ENCODE measurements around the gene NCBP3.
A peak's percentile ranks its signal among the peaks of the same experiment; 100 is the strongest.

Gene NCBP3

GRCh38 chr17:3890878-3891219 lies 44.8 kb upstream of the NCBP3 start:
- TF ChIP-seq POLR2A (IDR thresholded peaks at IDR 0.05; ENCODE audit: low read depth, low read length) (no peak), SPI1 (IDR thresholded peaks at IDR 0.05; ENCODE audit: low read depth, low read length) (no peak), POU2F2 (IDR thresholded peaks at IDR 0.05; ENCODE audit: low read depth, low read length) (no peak), TAF1 (IDR thresholded peaks at IDR 0.05; ENCODE audit: low read depth, low read length) (no peak), PAX5 (IDR thresholded peaks at IDR 0.05; ENCODE audit: insufficient read depth, low read length, severe bottlenecking) (no peak), POLR2AphosphoS5 (IDR thresholded peaks at IDR 0.05; ENCODE audit: low read depth, low read length) (no peak)
- no peak for DNase-seq (ENCODE audit: insufficient read length, low spot score)
- FAIRE-seq: no peak

- FAIRE-seq (no peak), DNase-seq (ENCODE audit: insufficient read length, low spot score) (no peak)
- TF ChIP-seq TAF1 (IDR thresholded peaks at IDR 0.05; ENCODE audit: low read depth, low read length) (no peak), POLR2AphosphoS5 (IDR thresholded peaks at IDR 0.05; ENCODE audit: low read depth, low read length) (no peak), POU2F2 (IDR thresholded peaks at IDR 0.05; ENCODE audit: low read depth, low read length) (no peak), POLR2A (IDR thresholded peaks at IDR 0.05; ENCODE audit: low read depth, low read length) (no peak), SPI1 (IDR thresholded peaks at IDR 0.05; ENCODE audit: low read depth, low read length) (no peak), PAX5 (IDR thresholded peaks at IDR 0.05; ENCODE audit: insufficient read depth, low read length, severe bottlenecking) (no peak)
Observed at GRCh38 chr17:3890082-3890877, 44.2 kb upstream of the NCBP3 start.

GRCh38 chr17:3889325-3890012 lies 43.4 kb upstream of the NCBP3 start:
- no peak for DNase-seq (ENCODE audit: insufficient read length, low spot score)
- no peak for FAIRE-seq
- no peak for TF ChIP-seq SPI1 (IDR thresholded peaks at IDR 0.05; ENCODE audit: low read depth, low read length)
- no peak for TF ChIP-seq POLR2AphosphoS5 (IDR thresholded peaks at IDR 0.05; ENCODE audit: low read depth, low read length)
- TF ChIP-seq POU2F2 (IDR thresholded peaks at IDR 0.05; ENCODE audit: low read depth, low read length): no peak
- TF ChIP-seq PAX5 (IDR thresholded peaks at IDR 0.05; ENCODE audit: insufficient read depth, low read length, severe bottlenecking): no peak
- TF ChIP-seq TAF1 (IDR thresholded peaks at IDR 0.05; ENCODE audit: low read depth, low read length): no peak
- TF ChIP-seq POLR2A (IDR thresholded peaks at IDR 0.05; ENCODE audit: low read depth, low read length): no peak

GRCh38 chr17:3888343-3889171 lies 42.5 kb upstream of the NCBP3 start:
- no peak for FAIRE-seq
- no peak for TF ChIP-seq TAF1 (IDR thresholded peaks at IDR 0.05; ENCODE audit: low read depth, low read length)
- no peak for TF ChIP-seq POLR2AphosphoS5 (IDR thresholded peaks at IDR 0.05; ENCODE audit: low read depth, low read length)
- TF ChIP-seq PAX5 (IDR thresholded peaks at IDR 0.05; ENCODE audit: insufficient read depth, low read length, severe bottlenecking): no peak
- no peak for TF ChIP-seq POLR2A (IDR thresholded peaks at IDR 0.05; ENCODE audit: low read depth, low read length)
- TF ChIP-seq SPI1 (IDR thresholded peaks at IDR 0.05; ENCODE audit: low read depth, low read length): no peak
- TF ChIP-seq POU2F2 (IDR thresholded peaks at IDR 0.05; ENCODE audit: low read depth, low read length): no peak
- DNase-seq (ENCODE audit: insufficient read length, low spot score): no peak

- no peak for DNase-seq (ENCODE audit: insufficient read length, low spot score)
- TF ChIP-seq SPI1 (IDR thresholded peaks at IDR 0.05; ENCODE audit: low read depth, low read length) (no peak), POLR2AphosphoS5 (IDR thresholded peaks at IDR 0.05; ENCODE audit: low read depth, low read length) (no peak), TAF1 (IDR thresholded peaks at IDR 0.05; ENCODE audit: low read depth, low read length) (no peak), POLR2A (IDR thresholded peaks at IDR 0.05; ENCODE audit: low read depth, low read length) (no peak), PAX5 (IDR thresholded peaks at IDR 0.05; ENCODE audit: insufficient read depth, low read length, severe bottlenecking) (no peak), POU2F2 (IDR thresholded peaks at IDR 0.05; ENCODE audit: low read depth, low read length) (no peak)
- FAIRE-seq: no peak
Observed at GRCh38 chr17:3887804-3888203, 41.8 kb upstream of the NCBP3 start.

- FAIRE-seq: no peak
- TF ChIP-seq SPI1 (IDR thresholded peaks at IDR 0.05; ENCODE audit: low read depth, low read length) (no peak), POLR2A (IDR thresholded peaks at IDR 0.05; ENCODE audit: low read depth, low read length) (no peak), TAF1 (IDR thresholded peaks at IDR 0.05; ENCODE audit: low read depth, low read length) (no peak), PAX5 (IDR thresholded peaks at IDR 0.05; ENCODE audit: insufficient read depth, low read length, severe bottlenecking) (no peak), POU2F2 (IDR thresholded peaks at IDR 0.05; ENCODE audit: low read depth, low read length) (no peak), POLR2AphosphoS5 (IDR thresholded peaks at IDR 0.05; ENCODE audit: low read depth, low read length) (no peak)
- no peak for DNase-seq (ENCODE audit: insufficient read length, low spot score)
Observed at GRCh38 chr17:3887394-3887793, 41.3 kb upstream of the NCBP3 start.

- DNase-seq (ENCODE audit: insufficient read length, low spot score) (no peak), FAIRE-seq (peak; percentile 67)
Observed at GRCh38 chr17:3886776-3887175, 40.7 kb upstream of the NCBP3 start.

GRCh38 chr17:3885970-3886369 lies 39.9 kb upstream of the NCBP3 start:
- DNase-seq (ENCODE audit: insufficient read length, low spot score): no peak
- no peak for FAIRE-seq
- TF ChIP-seq TAF1 (IDR thresholded peaks at IDR 0.05; ENCODE audit: low read depth, low read length): no peak

More at GRCh38 chr17:3886776-3887175, 40.7 kb upstream of the NCBP3 start:
- TF ChIP-seq POLR2AphosphoS5 (IDR thresholded peaks at IDR 0.05; ENCODE audit: low read depth, low read length) (no peak), POU2F2 (IDR thresholded peaks at IDR 0.05; ENCODE audit: low read depth, low read length) (no peak), POLR2A (IDR thresholded peaks at IDR 0.05; ENCODE audit: low read depth, low read length) (no peak), PAX5 (IDR thresholded peaks at IDR 0.05; ENCODE audit: insufficient read depth, low read length, severe bottlenecking) (no peak), TAF1 (IDR thresholded peaks at IDR 0.05; ENCODE audit: low read depth, low read length) (no peak), SPI1 (IDR thresholded peaks at IDR 0.05; ENCODE audit: low read depth, low read length) (no peak)

- no peak for FAIRE-seq
- no peak for DNase-seq (ENCODE audit: insufficient read length, low spot score)
- TF ChIP-seq POU2F2 (IDR thresholded peaks at IDR 0.05; ENCODE audit: low read depth, low read length) (no peak), PAX5 (IDR thresholded peaks at IDR 0.05; ENCODE audit: insufficient read depth, low read length, severe bottlenecking) (no peak), POLR2AphosphoS5 (IDR thresholded peaks at IDR 0.05; ENCODE audit: low read depth, low read length) (no peak), SPI1 (IDR thresholded peaks at IDR 0.05; ENCODE audit: low read depth, low read length) (no peak), TAF1 (IDR thresholded peaks at IDR 0.05; ENCODE audit: low read depth, low read length) (no peak), POLR2A (IDR thresholded peaks at IDR 0.05; ENCODE audit: low read depth, low read length) (no peak)
Observed at GRCh38 chr17:3885271-3885670, 39.2 kb upstream of the NCBP3 start.
